HT1080 (cell line): Measurements from ENCODE around the gene MT1F. TPM values are rescaled to one million over a fixed set of nuclear protein-coding genes. Genes with fewer than 3 reads are reported as not detected.
"Not testable (repeated sequence)": the region's sequence is repeated elsewhere in the genome, so short reads cannot be mapped to it uniquely, and the experiment has no call there.

ENCODE experiments used
- DNase-seq: peaks from one replicate; pipeline ENCODE4 v3.0.0-alpha.2; 2015; ENCODE audit warnings: low read depth
- total RNA-seq: library from RNA; depleted of rRNA; stranded (reverse); fragments of >200 nt; shearing (Covaris generic); gene quantifications from 2 replicates; pipeline ENCODE4 v1.2.3, GENCODE V29; 2014

The MT1F gene
- total RNA-seq, 1 experiment from 2014 or later = not detected

DNA sequence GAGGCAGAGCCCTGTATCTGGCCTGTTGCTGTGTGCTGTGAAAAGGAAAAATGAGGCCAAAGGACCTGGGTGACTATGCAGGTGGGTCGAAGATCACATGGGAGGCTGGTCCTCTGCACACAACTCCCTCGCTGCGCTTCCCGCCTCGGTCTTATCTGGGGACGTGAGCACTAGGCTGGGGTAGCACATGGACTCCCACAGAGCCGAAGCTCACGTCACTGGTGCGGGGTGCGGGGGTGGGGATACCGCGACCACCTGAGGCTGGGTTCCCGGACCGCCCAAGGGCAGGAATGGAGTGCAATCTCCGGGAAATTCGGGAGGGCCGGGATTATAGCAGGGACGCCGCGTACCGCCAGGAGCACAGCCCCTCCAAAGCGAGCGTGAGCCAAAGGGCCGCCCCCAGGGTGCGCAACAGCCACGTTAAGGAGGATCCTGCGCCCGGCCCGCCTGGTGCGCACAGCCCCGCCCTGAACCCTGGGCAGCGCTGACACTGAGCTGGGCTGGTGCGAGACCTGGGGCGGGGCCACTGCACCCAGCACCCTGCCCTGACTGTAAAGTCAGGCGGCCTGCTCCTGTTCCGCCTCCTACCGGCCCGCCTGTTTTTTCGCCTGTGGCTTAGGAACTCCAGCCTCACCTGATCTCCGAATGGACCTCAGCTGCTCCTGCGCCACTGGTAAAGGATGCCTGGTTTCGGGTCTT lies 14.5 kb upstream of the MT1F start:
- peak; percentile 42 for DNase-seq

DNA sequence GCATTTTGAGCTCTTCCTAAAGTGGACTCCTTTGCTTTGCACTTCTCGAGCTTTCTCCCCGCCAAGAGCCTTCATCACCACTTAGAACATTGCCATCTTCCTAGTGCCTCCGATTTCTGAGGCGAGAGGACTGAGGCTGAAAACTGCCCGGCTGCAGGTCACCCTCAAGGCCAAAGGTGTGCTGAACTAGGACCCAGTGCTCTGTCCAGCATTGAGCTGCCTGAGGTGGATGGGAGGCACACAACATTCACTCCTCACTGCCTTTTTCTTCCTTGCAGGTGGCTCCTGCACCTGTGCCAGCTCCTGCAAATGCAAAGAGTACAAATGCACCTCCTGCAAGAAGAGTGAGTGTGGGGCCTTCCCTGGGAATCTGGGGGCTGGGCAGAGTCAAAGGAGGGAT lies 13.9 kb upstream of the MT1F start:
- no peak for DNase-seq

DNA sequence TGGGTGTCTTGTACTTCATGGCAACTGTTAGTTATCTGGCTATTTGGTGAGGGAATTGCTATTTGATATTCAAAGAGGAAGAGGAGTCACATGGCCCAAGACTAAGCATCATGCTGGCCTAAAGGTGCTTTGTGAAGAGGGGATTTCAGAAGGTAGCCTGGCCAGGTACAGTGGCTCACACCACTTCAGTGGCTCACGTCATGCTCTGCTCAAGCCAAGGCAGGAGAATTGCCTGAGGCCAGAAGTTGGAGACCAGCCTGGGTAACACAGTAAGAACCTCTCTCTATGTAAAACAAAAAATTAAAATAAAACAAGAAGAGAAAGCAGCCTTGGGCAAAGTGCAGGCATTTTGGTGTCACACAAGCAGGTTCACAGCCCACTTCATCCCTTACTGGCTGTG lies 12.4 kb upstream of the MT1F start:
- no peak for DNase-seq

DNA sequence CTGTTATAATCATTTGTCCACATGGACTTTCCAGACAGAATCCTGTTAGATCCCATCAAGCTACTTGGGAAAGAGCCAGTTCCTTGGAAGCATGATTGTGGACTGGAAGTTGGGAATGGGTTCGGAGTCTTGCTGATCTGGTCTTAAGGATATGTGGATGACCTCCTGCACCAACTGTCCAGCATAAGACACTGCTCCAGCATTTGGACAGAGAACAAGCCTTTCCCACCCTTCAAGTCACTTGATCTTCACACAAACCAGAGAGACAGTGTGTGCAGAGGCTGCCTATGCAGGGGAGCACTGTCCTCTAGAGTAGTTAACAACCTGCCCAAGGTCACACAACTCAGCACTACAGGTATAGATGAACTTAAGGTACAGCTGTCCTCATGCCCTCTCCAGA lies 11.9 kb upstream of the MT1F start:
- DNase-seq = no peak

DNA sequence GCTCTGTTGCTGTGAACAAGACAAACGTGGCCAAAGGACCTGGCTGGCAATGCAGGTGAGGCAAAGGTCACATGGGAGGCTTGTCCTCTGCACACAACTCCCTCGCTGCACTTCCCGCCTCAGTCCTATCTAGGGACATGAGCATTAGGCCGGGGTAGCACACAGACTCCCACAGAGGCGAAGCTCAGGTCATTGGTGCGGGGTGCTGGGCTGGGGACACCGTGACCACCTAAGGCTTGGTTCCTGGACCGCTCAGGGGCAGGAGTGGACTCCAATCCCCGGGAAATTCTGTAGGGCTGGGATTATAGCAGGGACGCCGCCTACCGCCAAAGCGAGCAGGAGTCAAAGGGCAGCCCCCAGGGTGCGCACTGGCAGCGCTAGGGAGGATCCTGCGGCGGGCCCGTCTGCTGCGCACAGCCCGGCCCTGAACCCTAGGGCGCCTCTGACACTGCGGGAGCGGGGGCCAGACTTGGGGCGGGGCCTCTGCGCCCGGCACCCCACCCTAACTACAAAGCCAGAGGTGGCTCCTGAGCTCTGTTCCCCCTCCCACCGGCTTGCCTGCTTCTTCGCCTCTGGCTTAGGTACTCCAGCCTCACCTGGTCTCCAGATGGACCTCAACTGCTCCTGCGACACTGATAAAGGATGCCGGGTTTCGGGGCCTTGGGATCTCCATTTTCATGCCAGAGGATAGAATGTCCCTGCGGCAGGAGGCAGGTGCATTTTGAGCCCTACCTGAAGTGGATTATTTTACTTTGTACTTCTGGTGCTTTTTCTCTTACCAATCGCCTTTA lies 9.9 kb upstream of the MT1F start:
- DNase-seq = no peak

DNA sequence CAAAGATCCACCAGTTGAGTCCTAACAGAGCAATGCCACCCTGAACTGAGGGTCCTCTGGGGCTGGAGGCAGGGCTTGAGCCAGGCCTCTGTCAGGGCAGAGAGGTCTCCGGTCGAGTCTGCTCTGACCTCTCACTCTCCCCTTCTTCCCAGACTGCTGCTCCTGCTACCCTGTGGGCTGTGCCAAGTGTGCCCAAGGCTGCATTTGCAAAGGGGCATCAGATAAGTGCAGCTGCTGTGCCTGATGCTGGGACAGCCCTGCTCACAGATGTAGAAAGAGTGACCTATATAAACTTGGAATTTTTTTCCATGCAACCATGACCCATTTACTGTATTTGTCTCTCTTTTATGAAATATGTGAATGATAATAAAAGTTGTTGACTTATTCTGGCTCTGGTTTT lies 8.5 kb upstream of the MT1F start:
- DNase-seq = no peak

DNA sequence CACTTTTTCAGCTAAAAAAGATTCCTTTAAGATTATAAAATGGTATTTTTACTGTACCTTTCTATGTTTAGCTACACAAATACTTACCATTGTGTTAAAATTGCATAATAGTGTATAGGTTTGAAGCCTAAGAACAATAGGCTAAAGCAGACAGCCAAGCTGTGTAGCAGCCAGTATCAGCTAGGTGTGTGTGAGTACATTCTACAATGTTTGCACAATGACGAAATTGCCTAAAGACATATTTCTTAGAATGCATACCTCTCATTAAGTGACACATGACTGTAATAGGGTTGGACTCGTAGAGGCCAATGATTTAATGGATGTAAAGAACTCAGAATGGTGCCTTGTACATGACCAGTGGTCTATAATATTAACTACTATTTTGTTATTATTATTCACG lies 7.9 kb upstream of the MT1F start:
- no peak for DNase-seq

DNA sequence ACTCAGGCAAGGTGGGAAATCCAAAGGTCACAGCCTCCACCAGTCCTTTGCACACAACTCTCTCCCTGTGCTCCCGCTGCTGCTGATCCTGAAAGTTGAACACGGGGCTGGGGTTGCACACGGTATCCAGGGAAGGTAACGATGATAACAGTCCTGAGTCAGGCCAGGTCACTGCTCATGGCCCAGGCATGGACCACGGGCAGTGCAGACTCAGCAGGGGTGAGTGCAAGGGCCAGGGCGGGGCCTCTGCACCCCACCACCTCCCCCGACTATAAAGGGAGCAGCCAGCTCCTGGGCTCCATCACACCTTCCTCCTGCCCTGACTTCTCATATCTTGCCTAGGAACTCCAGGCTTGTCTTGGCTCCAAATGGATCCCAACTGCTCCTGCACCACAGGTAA lies 6.2 kb upstream of the MT1F start, which contains the start of gene MT1B:
Gene MT1B (plus strand): TSS at position 301 of the 400 bp plus-strand sequence. CDS start 68 bp downstream, at position 369.
- DNase-seq = no peak

DNA sequence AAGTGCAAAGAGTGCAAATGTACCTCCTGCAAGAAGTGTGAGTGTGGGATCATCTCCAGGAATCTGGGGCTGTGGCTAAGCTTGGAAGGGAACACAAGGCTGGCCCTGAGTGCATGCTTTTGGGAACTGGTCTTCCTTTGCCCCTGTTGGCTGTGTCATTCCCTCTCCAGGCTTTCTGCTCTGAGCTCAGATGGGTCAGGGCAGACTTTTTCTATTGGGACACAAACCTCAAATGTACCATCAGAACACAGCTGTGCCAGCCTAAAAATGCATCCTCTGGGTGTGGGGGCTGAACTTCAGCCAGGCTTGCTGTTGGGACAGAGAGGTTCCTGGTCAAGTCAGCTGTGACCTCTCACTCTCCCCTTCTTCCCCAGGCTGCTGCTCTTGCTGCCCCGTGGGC lies 5.2 kb upstream of the MT1F start:
- DNase-seq = no peak

DNA sequence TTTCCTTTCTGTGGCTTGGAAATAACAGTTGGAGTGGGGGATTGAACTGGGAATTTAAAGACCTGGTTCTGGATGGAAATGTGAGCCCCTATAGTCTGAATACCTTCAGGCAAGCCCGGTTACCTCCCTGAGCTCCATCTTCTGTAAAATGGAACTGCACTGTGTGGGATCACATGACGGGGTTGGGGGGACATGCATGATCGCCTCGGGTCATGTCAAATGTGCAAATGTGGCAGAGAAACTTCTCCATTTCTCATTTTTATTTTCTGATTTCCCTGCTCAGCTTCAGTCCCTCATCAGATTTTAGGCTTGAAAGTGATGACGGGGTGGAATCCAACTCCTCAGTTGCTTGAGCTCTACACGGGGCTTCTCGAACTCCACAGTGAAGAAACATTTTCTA lies 4.5 kb upstream of the MT1F start:
- DNase-seq = no peak

DNA sequence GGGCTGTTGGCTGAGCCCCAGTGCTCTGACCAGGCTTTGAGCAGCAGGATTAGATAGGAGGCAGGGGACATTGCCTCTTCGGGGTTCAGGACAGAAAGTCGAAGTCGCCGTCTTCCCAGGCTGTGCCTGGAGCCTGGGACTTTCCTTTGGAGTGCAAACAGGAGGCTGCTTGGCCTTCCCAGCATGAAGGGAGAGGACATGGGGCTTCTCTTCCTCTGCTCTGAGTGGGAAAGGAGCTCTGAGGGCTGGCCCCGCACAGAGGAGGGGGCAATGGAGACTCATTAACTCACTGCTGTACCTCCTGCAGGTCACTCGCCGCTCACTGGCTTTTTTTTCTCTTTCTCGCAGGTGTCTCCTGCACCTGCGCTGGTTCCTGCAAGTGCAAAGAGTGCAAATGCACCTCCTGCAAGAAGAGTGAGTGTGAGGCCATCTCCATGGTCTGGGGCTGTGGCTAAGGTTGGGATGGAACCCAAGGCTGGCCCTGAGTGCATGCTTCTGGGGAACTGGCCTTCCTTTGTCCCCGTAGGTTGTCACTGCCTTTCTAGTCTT lies 642 bp downstream of the MT1F start:
- no peak for DNase-seq

DNA sequence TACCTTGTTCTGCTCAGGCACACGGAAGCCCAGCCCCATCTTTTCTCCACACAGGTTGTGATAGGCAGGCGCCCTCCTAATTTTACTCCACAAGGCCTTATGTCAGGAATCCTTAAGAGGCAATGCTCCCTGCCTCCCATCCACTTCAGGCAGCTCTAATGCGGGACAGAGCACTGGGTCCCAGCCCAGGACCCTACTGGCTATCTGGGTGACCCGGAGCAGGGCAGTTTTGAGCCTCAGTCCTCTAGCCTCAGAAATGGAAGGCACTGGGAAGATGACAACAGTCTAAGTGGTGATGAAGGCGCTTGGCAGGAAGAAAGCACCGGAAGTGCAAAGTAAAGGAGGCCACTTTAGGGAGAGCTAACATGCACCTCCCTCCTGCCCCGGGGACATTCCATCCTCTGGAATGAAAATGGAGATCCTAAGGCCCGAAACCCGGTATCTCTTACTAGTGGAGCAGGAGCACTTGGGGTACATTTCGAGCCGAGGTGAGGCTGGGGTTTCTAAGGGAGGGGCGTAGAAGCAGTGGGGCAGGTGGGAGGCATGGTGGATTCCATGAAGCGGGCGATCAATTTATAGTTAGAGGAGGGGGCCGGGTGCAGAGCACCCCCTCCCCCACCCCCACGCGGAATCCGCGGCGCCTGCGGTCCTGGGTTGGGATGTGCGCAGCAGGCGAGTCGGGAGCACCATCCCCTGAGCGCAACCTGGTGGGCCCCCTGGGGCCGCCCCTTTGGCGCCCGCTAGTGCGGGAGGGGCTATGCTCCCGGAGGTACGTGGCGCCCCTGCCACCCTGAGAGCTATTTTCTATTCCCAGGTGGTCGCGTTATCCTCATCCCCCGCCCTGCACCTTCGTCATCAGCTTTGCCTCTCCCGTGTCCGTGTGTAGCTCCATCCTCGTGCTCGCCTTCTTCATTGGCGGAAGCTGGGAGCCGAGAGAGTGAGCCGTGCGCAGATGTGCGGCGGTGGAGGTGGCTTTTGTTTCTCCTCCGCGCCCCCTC lies 4.9 kb downstream of the MT1F start:
- no peak for DNase-seq

DNA sequence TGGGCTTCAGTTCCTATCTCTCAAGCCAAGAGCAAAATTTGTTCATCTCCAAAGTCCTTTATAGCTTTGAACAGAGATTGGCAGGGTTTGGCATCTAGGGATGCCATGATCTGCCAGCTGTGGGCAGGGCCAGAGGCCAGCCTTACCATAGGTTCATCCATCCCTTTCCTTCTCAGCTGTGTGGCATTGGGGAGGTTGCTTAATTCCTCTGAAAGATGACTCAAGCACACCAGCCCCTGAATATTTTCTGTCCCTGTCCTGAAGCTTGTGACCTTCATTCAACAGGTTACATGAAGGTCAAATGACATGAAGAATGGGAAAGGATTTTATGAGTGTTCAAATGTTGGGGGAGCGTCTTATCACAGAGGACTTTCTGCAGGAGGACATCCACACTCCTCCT lies 6.7 kb downstream of the MT1F start:
- DNase-seq = no peak

DNA sequence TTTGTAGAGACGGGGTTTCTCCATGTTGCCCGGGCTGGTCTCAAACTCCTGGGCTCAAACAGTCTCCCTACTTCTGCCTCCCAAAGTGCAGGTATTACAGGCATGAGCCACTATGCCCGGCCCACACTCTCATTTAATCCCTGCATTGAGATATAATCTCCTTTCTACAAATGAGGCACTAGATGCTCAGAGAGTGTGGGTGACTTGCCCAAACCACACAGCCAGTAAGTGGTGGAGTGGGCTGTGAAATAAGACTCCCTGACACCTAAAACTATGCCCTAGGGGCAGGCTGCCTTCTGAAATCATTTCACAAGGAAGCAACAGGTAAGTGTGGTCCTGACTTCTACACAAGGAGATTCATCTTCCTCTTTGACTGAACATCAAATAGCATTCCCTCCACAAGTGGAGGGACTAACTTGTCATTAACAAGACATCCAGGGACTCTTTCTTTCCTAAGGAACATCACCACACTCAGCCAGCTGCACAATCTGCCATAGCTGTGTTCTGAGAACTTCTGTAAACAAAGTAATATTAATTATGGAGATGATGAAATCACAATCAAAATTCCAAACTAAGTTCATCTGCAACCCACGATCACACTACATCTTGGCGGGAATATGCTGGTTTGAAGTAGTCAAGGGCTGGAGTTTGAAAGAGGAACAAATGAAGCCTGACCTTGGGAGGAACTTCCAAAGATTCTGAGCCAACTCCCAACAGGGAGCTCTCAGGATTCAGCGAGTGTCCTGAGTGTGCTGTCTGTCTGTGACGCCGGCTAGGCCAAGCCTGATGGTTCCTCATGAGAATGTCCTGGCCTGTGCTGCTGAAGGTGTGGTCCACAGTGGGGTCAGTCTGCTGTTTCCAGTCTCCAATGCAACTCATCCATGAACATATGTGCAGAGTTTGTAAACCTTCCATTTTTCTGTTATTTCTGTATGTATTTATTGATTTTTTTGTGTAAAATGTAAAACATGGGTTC lies 7.8 kb downstream of the MT1F start:
- not testable (repeated sequence) for DNase-seq

DNA sequence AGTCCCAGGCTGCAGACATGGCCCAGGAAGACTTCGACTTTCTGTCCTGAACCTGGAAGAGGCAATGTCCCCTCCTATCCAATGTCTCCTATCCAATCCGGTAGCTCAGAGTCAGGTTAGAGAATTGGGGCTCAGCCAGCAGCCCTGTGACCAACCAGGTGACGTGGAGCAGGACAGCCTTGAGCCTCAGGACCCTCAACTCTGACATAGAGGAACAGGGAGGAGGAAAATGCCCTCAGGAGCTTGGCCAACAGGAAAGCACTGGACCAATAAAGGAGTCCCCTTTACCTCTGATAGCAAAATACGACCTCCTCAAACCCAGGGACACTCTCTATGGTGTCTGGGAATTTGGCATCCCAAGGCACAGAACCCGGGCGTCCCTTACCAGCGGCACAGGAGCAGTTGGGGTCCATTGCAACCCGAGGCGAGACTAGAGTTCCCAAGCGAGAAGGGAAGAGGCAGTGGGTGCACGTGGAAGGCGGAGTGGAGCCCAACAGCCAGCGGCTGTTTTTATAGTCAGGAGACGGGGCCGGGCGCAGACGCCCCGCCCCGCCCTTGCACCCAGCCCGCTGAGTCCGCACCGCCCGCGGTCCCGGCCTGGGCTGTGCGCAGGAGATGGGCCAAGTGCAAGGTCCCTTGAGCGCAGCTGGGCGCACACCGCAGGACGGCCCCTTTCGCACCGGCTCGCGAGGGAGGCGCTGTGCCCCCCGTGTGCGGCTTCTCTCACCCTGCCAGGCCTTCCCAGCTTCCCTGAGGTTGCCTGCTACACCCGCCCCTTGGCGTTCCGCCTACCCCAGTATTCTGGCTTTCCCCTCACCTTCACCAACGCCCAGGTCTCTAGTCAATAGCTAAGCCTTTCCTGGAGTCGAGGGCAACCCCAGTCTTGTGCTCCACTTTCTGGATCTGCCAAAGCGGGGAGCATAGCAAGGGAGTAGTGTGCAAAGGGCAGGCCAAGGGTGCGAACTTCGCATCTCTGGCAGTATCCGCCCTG lies 10.1 kb downstream of the MT1F start, which contains the start of gene MT1G:
Gene MT1G (minus strand): TSS at position 485 of the 991 bp plus-strand sequence. CDS start 72 bp downstream, at position 413.
- no peak for DNase-seq

DNA sequence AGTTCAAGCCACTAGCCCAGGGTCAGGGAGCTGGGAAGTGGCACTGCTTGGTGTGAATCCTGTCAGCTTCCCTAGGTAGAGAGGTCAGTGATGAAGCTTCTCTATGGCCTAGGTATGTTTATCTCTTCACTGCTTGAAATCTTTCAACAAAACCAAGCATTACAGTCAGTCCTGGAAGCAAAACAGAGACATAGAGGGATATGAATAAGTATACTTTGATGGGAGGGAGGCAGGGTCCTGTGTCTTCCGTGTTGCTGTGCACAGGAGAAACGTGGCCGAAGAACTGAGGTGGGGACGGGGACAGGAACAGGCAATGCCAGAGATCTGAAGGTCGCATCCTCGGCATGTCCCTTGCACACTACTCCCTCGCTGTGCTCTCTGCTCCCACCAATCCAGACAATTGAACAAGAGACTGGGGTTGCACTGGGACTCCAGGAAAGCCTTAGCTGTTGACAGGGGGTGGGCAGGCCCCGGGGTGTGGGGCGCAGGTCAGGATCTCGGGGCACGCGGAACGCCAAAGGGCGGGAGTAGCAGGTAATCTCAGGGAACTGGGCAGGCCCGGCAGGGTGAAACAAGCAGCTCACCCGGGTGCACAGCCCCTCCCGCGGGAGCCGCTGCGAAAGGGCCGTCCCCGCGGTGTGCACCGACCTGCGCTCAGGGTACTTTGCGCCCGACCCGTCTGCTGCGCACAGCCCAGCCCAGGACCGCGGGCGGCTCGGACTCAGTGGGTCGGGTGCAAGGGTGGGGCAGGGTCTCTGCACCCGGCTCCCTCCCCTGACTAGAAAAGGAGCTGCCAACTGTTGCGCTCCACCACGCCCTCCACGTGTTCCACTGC lies 11.5 kb downstream of the MT1F start, which contains the start of gene MT1H:
Gene MT1H (plus strand): TSS at position 810 of the 835 bp plus-strand sequence. CDS start 71 bp downstream, outside the sequence.
- no peak for DNase-seq

DNA sequence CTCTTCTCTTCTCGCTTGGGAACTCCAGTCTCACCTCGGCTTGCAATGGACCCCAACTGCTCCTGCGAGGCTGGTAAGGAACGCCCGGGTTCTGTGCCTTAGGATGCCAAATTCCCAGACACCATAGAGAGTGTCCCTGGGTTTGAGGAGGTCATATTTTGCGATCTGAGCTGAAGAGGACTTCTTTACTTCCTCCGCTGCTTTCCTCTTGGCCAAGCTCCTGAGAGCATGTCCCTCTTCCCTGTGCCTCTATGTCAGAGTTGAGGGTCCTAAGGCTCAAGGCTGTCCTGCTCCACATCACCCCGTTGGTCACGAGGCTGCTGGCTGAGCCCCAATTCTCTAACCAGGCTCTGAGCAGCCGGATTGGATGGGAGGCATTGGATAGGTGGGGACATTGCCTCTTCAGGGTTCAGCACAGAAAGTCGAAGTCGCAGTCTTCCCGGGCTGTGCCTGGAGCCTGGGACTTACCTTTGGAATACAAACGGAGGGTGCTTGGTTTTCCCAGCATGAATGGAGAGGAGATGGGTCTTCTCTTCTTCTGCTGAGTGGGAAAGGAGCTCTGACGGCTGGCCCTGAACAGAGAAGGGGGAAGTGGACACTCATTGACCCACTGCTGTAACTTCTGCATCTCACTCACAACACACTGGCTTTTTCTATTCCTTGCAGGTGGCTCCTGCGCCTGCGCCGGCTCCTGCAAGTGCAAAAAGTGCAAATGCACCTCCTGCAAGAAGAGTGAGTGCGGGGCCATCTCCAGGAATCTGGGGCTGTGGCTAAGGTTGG lies 12.3 kb downstream of the MT1F start:
- DNase-seq = no peak
